ENCODE results near the gene ROBO2. TPM values are rescaled to one million over a fixed set of nuclear protein-coding genes. Genes with fewer than 3 reads are reported as not detected.

The ROBO2 gene
- total RNA-seq, 1 donor from 2014 or later = 0.20 TPM

GRCh38 chr3:77541203-77541922, 501.5 kb downstream of the ROBO2 start:
- ATAC-seq = no peak
- DNase-seq (ENCODE audit: low spot score) = no peak

DNA sequence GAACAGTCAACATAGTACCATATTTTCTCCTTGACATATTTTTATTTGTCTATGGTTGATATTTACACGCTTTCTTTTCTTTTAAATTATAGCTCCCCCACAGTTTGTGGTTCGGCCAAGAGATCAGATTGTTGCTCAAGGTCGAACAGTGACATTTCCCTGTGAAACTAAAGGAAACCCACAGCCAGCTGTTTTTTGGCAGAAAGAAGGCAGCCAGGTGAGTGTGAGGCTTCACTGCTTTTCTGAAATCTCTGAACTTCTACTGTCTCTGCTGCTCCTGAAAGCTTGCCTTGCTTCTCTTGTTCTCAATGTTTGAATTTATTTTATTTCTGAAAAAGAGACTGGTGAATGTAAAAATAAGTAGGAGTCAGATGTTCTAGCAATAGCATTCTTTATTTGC, 506.3 kb downstream of the ROBO2 start:
- no peak for DNase-seq (ENCODE audit: low spot score)
- no peak for ATAC-seq

- no peak for ATAC-seq
- DNase-seq (ENCODE audit: low spot score) = no peak
Observed at GRCh38 chr3:77549034-77549433, 509.1 kb downstream of the ROBO2 start.

- no peak for DNase-seq (ENCODE audit: low spot score)
- ATAC-seq = no peak
Observed at GRCh38 chr3:77553240-77553639, 513.3 kb downstream of the ROBO2 start.

DNA sequence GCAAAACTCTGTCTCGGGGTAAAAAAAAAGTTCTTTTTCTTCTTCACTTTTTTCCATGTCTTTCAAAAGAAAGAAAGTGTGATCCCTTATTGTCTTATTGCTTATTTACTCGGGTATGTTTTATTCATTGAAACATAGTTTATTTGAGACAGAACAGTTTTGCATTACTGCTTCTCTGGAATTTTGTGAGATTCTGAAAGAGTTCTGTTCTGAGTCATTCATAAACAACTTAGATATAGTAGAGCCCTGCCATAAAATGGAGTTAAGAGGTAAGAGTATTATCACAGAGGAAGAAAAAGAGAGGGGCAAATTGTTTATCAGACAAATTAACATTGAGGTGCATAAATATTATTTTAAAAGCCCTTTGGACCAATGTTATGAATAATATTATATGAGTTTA, 522.2 kb downstream of the ROBO2 start:
- ATAC-seq (no peak), DNase-seq (ENCODE audit: low spot score) (no peak)

- no peak for ATAC-seq
Observed at GRCh38 chr3:77563012-77563411, 523.1 kb downstream of the ROBO2 start.

DNA sequence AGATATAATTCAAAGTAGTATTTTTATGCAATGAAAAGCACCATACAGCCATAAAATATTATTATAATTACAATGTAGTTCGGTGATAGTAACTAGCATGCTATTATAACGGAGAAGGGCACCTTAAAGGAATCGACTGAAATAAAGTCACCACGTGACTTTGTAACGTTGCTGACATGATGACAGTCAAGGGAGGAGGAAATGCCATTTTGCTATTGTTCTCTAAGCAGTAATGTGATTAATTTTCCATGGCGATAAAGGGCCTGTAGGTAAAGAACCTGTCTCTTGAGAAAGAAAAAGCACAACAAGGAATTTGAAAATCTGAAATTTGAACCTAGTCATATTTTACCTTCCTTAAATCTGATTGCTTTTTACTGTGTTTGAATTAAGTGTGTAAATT, 526.2 kb downstream of the ROBO2 start:
- ATAC-seq (no peak), DNase-seq (ENCODE audit: low spot score) (no peak)

More at GRCh38 chr3:77563012-77563411, 523.1 kb downstream of the ROBO2 start:
- DNase-seq (ENCODE audit: low spot score) = no peak

DNA sequence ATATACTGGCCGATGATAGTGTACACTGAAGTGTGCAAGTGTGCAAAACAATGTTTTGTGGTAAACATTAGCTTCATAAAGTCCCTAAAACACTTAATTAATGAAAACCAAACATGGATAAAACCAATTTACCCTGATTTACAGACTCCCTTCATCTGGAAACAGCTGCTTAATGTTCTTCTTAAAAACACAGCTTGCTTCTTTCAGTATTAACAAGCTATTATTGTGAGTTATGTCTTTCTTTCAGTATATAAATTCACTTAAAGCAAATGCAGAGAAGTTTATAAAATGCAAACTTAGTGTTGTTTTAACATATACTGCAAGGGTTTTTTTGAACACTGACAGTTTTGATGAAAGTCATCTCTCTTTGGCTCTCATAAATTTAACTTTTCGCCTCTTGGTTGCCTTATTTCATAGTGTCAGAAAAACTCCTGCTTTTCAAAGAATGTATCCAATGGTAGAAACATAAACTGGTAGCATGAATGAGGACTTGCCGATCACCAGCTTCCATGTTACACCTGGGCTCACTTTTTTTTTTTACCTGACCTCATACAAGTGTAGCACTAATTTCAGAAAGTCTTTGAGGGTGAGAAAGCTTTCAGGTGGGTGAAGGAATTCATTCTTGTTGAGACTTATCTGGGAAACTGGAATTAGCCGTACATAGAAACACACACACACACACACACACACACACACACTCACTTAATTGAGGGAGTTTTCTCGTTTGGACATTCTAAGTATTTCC, 532.2 kb downstream of the ROBO2 start:
- ATAC-seq = no peak
- DNase-seq (ENCODE audit: low spot score) = no peak

GRCh38 chr3:77577264-77577663, 537.4 kb downstream of the ROBO2 start:
- no peak for DNase-seq (ENCODE audit: low spot score)

DNA sequence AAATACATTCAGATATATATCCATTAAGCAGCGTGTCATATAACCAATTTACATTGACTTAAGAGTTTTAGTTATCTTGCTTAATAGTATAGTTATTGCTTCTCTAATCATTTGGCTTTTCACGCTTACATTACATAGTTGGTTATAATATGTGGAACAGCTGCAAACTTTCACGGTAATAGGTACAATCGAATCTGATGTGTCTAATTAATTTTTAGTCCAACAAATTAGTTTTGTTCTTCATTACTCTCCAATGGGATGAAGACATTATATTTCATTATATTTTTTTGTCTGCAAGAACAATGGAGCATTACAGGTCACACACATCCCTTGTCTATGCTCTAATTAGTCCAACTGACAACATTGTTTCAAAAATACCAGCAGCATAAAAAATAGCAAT, 546.3 kb downstream of the ROBO2 start:
- no peak for DNase-seq (ENCODE audit: low spot score)
- ATAC-seq = no peak

More at GRCh38 chr3:77577264-77577663, 537.4 kb downstream of the ROBO2 start:
- ATAC-seq = no peak

GRCh38 chr3:77588863-77589262, 549.0 kb downstream of the ROBO2 start:
- no peak for DNase-seq (ENCODE audit: low spot score)
- no peak for ATAC-seq

- DNase-seq (ENCODE audit: low spot score) (no peak), ATAC-seq (no peak)
Observed at GRCh38 chr3:77590191-77590590, 550.3 kb downstream of the ROBO2 start.

GRCh38 chr3:77595371-77595870, 555.5 kb downstream of the ROBO2 start:
- ATAC-seq = no peak
- no peak for DNase-seq (ENCODE audit: low spot score)

GRCh38 chr3:77599948-77600347, 560.0 kb downstream of the ROBO2 start:
- no peak for ATAC-seq
- no peak for DNase-seq (ENCODE audit: low spot score)

- ATAC-seq (no peak), DNase-seq (ENCODE audit: low spot score) (no peak)
Observed at GRCh38 chr3:77601823-77602415, 562.0 kb downstream of the ROBO2 start.

- DNase-seq (ENCODE audit: low spot score) (no peak), ATAC-seq (no peak)
Observed at GRCh38 chr3:77602722-77603121, 562.8 kb downstream of the ROBO2 start.

GRCh38 chr3:77605308-77605707, 565.4 kb downstream of the ROBO2 start:
- DNase-seq (ENCODE audit: low spot score) (no peak), ATAC-seq (no peak)

GRCh38 chr3:77605865-77606264, 566.0 kb downstream of the ROBO2 start:
- DNase-seq (ENCODE audit: low spot score) = no peak
- no peak for ATAC-seq

- DNase-seq (ENCODE audit: low spot score) (no peak), ATAC-seq (no peak)
Observed at GRCh38 chr3:77606372-77606771, 566.5 kb downstream of the ROBO2 start.

- ATAC-seq = no peak
- no peak for DNase-seq (ENCODE audit: low spot score)
Observed at GRCh38 chr3:77618686-77619085, 578.8 kb downstream of the ROBO2 start.

- ATAC-seq = no peak
- DNase-seq (ENCODE audit: low spot score) = no peak
Observed at GRCh38 chr3:77620009-77620408, 580.1 kb downstream of the ROBO2 start.

GRCh38 chr3:77623500-77623899, 583.6 kb downstream of the ROBO2 start:
- ATAC-seq = no peak

More at GRCh38 chr3:77623500-77623899, 583.6 kb downstream of the ROBO2 start:
- no peak for DNase-seq (ENCODE audit: low spot score)

Measured in left lobe of liver (tissue), 2 donors.